ENCODE measurements around the gene GTPBP2.
"Not testable (repeated sequence)": the region's sequence is repeated elsewhere in the genome, so short reads cannot be mapped to it uniquely, and the experiment has no call there.

The GTPBP2 gene

GRCh38 chr6:43669050-43669921, 40.2 kb upstream of the GTPBP2 start:
- no peak for TF ChIP-seq TAF1 (IDR thresholded peaks at IDR 0.05; ENCODE audit: borderline replicate concordance, low read depth, low read length)
- peak; percentile 43; the same call in 1 of the 2 replicates for TF ChIP-seq POLR2AphosphoS5 (IDR thresholded peaks at IDR 0.05; ENCODE audit: low read depth, low read length)
- DNase-seq (ENCODE audit: insufficient read length) (no peak), FAIRE-seq (no peak)

GRCh38 chr6:43668151-43669028, 39.3 kb upstream of the GTPBP2 start:
- peak; percentile 63 for DNase-seq (ENCODE audit: insufficient read length)
- TF ChIP-seq POLR2AphosphoS5 (IDR thresholded peaks at IDR 0.05; ENCODE audit: low read depth, low read length), result peak; percentile 38; the same call in 1 of the 2 replicates
- TF ChIP-seq TAF1 (IDR thresholded peaks at IDR 0.05; ENCODE audit: borderline replicate concordance, low read depth, low read length), result no peak
- TF ChIP-seq POLR2A (IDR thresholded peaks at IDR 0.05; ENCODE audit: low read depth, low read length), result peak; percentile 38; the same call in 1 of the 2 replicates

GRCh38 chr6:43667245-43668150, 38.4 kb upstream of the GTPBP2 start:
- FAIRE-seq, result peak; percentile 96

More at GRCh38 chr6:43668151-43669028, 39.3 kb upstream of the GTPBP2 start:
- peak; percentile 90 for FAIRE-seq

GRCh38 chr6:43666196-43666920, 37.3 kb upstream of the GTPBP2 start:
- no peak for DNase-seq (ENCODE audit: insufficient read length)
- FAIRE-seq, result no peak
- TF ChIP-seq TAF1 (IDR thresholded peaks at IDR 0.05; ENCODE audit: borderline replicate concordance, low read depth, low read length) (no peak), POLR2AphosphoS5 (IDR thresholded peaks at IDR 0.05; ENCODE audit: low read depth, low read length) (no peak)

More at GRCh38 chr6:43667245-43668150, 38.4 kb upstream of the GTPBP2 start:
- DNase-seq (ENCODE audit: insufficient read length), result peak; percentile 74
- TF ChIP-seq POLR2AphosphoS5 (IDR thresholded peaks at IDR 0.05; ENCODE audit: low read depth, low read length) (peak; percentile 55; the same call in 1 of the 2 replicates), POLR2A (IDR thresholded peaks at IDR 0.05; ENCODE audit: low read depth, low read length) (0 out of 2 replicates have a peak, but pooled peaks have one; percentile 42), TAF1 (IDR thresholded peaks at IDR 0.05; ENCODE audit: borderline replicate concordance, low read depth, low read length) (no peak)

GRCh38 chr6:43665376-43665775, 36.3 kb upstream of the GTPBP2 start:
- TF ChIP-seq POLR2AphosphoS5 (IDR thresholded peaks at IDR 0.05; ENCODE audit: low read depth, low read length) (no peak), TAF1 (IDR thresholded peaks at IDR 0.05; ENCODE audit: borderline replicate concordance, low read depth, low read length) (no peak), POLR2A (IDR thresholded peaks at IDR 0.05; ENCODE audit: low read depth, low read length) (no peak)
- FAIRE-seq, result no peak
- no peak for DNase-seq (ENCODE audit: insufficient read length)

- not testable (repeated sequence) for DNase-seq (ENCODE audit: insufficient read length); FAIRE-seq
Measured at GRCh38 chr6:43662948-43663347, 33.9 kb upstream of the GTPBP2 start.

GRCh38 chr6:43658161-43658560, 29.1 kb upstream of the GTPBP2 start:
- DNase-seq (ENCODE audit: insufficient read length) (no peak), FAIRE-seq (no peak)
- no peak for TF ChIP-seq POLR2A (IDR thresholded peaks at IDR 0.05; ENCODE audit: low read depth, low read length)
- TF ChIP-seq POLR2AphosphoS5 (IDR thresholded peaks at IDR 0.05; ENCODE audit: low read depth, low read length), result no peak
- TF ChIP-seq TAF1 (IDR thresholded peaks at IDR 0.05; ENCODE audit: borderline replicate concordance, low read depth, low read length), result no peak

- DNase-seq (ENCODE audit: insufficient read length) (no peak), FAIRE-seq (no peak)
- TF ChIP-seq POLR2A (IDR thresholded peaks at IDR 0.05; ENCODE audit: low read depth, low read length) (no peak), POLR2AphosphoS5 (IDR thresholded peaks at IDR 0.05; ENCODE audit: low read depth, low read length) (no peak), TAF1 (IDR thresholded peaks at IDR 0.05; ENCODE audit: borderline replicate concordance, low read depth, low read length) (no peak)
Measured at GRCh38 chr6:43657221-43657802, 28.2 kb upstream of the GTPBP2 start.

GRCh38 chr6:43652822-43653221, 23.8 kb upstream of the GTPBP2 start:
- DNase-seq (ENCODE audit: insufficient read length); FAIRE-seq: not testable (repeated sequence)

- no peak for FAIRE-seq
- TF ChIP-seq POLR2AphosphoS5 (IDR thresholded peaks at IDR 0.05; ENCODE audit: low read depth, low read length) (no peak), POLR2A (IDR thresholded peaks at IDR 0.05; ENCODE audit: low read depth, low read length) (no peak), TAF1 (IDR thresholded peaks at IDR 0.05; ENCODE audit: borderline replicate concordance, low read depth, low read length) (no peak)
- DNase-seq (ENCODE audit: insufficient read length), result no peak
Measured at GRCh38 chr6:43648248-43648647, 19.2 kb upstream of the GTPBP2 start.
